Prostate gland (tissue), 2 donors: ENCODE results near the gene GNAQ.

Experiments
- CTCF ChIP-seq, 4 experiments: fragments of 200-600 bp in 2 of 4; fragments of 450-650 bp in 2 of 4; sonication (generic) in 2 of 4; IDR thresholded peaks; 1 replicate in 3 of 4; 2 replicates in 1 of 4; pipeline ENCODE4 v1.5.1; 2016 to 2019; ENCODE audit warnings: antibody characterized with exemption in 4 of 4, mild to moderate bottlenecking in 2 of 4, moderate library complexity in 2 of 4
- POLR2A ChIP-seq: fragments of 450-650 bp; IDR thresholded peaks from one replicate; pipeline ENCODE4 v1.6.1; 2016; ENCODE audit warnings: antibody characterized with exemption, mild to moderate bottlenecking
- POLR2AphosphoS5 ChIP-seq: sonication (generic); formaldehyde crosslinking; IDR thresholded peaks from one replicate; pipeline ENCODE4 v1.6.1; 2017; ENCODE audit warnings: antibody characterized with exemption

DNA sequence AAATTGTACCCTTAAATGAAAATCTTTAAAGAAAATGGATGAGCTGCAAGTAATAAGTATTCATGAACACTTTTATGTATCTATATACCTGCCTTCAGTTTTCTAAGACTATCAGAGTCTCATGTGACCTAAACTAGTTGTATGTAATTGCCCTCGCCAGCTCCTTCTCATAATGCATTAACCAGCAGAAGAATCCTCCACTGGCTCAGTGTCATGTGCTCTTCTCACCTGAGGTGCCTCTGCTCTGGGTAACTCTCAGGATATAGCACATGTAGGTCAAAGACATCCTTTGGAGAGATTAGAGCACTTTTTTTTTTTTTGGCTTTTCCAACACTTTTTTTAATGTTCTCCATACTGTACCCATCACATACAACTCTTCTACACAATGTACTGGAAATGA lies 199.8 kb downstream of the GNAQ start:
- no peak for TF ChIP-seq POLR2A
- no peak for TF ChIP-seq CTCF (IDR thresholded peaks at IDR 0.05)
- TF ChIP-seq POLR2AphosphoS5 = no peak
